NB4 (cell line): ENCODE measurements around the gene SLC2A4RG.

Experiments used
- DNase-seq: peaks from one replicate; pipeline ENCODE4 v3.0.0; 2010; ENCODE audit warnings: low read depth
- H3K4me3 ChIP-seq: one replicate; pipeline ENCODE4 v1.5.1; 2011; ENCODE audit warnings: mild to moderate bottlenecking, low read depth, low read length, moderate library complexity
- CTCF ChIP-seq: IDR thresholded peaks from one replicate; pipeline ENCODE4 v1.5.1; 2012; ENCODE audit warnings: low read depth, low read length
- MAX ChIP-seq: IDR thresholded peaks from 2 replicates; pipeline ENCODE4 v1.6.1; 2011; ENCODE audit warnings: low read depth, low read length
- MYC ChIP-seq: IDR thresholded peaks from 2 replicates; pipeline ENCODE4 v1.6.1; 2011; ENCODE audit warnings: low read depth, low read length
- POLR2A ChIP-seq: IDR thresholded peaks from 2 replicates; pipeline ENCODE4 v1.6.1; 2011; ENCODE audit warnings: mild to moderate bottlenecking; ENCODE audit not compliant: insufficient read length; ENCODE audit errors: extremely low read depth

Gene SLC2A4RG

GRCh38 chr20:63792866-63793265 is 53.3 kb downstream of the SLC2A4RG start:
- DNase-seq: no peak
- TF ChIP-seq POLR2A: no peak
- TF ChIP-seq MYC: no peak
- no peak for TF ChIP-seq MAX
- TF ChIP-seq CTCF: no peak
- H3K4me3 ChIP-seq: no peak overlapping the region
